Vagina (tissue), 2 donors: Measurements from ENCODE around the gene KRTAP10-4. TPM values are rescaled to one million over a fixed set of nuclear protein-coding genes. Genes with fewer than 3 reads are reported as not detected.
A peak's percentile ranks its signal among the peaks of the same experiment; 100 is the strongest.
"Not testable (repeated sequence)": the region's sequence is repeated elsewhere in the genome, so short reads cannot be mapped to it uniquely, and the experiment has no call there.

Experiments used
- DNase-seq, 2 donors: peaks; one replicate each; pipeline ENCODE4 v3.0.0-alpha.2; 2017; ENCODE audit errors: extremely low spot score in 2 of 2
- H3K27ac ChIP-seq: fragments of 200-600 bp; sonication (generic); one replicate; pipeline ENCODE4 v1.5.1; 2019
- H3K27me3 ChIP-seq: fragments of 200-600 bp; sonication (generic); one replicate; pipeline ENCODE4 v1.5.1; 2019
- H3K36me3 ChIP-seq, 2 donors: fragments of 200-600 bp; sonication (generic); one replicate each; pipeline ENCODE4 v1.5.1; 2017 to 2019
- H3K4me1 ChIP-seq: fragments of 200-600 bp; sonication (generic); one replicate; pipeline ENCODE4 v1.5.1; 2019
- H3K4me3 ChIP-seq, 2 donors: fragments of 200-600 bp; sonication (generic); 1 replicate in 1 of 2; 2 replicates in 1 of 2; pipeline ENCODE4 v1.5.1; 2016 to 2019
- H3K9me3 ChIP-seq: fragments of 200-600 bp; sonication (generic); one replicate; pipeline ENCODE4 v1.5.1; 2019
- CTCF ChIP-seq, 3 experiments: fragments of 450-650 bp in 2 of 3; fragments of 200-600 bp in 1 of 3; sonication (generic) in 1 of 3; IDR thresholded peaks; one replicate each; pipeline ENCODE4 v1.5.1; 2017 to 2019; ENCODE audit warnings: antibody characterized with exemption in 3 of 3, mild to moderate bottlenecking in 2 of 3, moderate library complexity in 2 of 3
- POLR2A ChIP-seq, 2 donors: fragments of 450-650 bp; IDR thresholded peaks; one replicate each; pipeline ENCODE4 v1.6.1; 2017; ENCODE audit warnings: antibody characterized with exemption in 2 of 2, mild to moderate bottlenecking in 2 of 2, moderate library complexity in 2 of 2
- POLR2AphosphoS5 ChIP-seq, 2 donors: sonication (generic); formaldehyde crosslinking; IDR thresholded peaks; one replicate each; pipeline ENCODE4 v1.9.0; 2017; ENCODE audit warnings: antibody characterized with exemption in 2 of 2, mild to moderate bottlenecking in 2 of 2, low read depth in 1 of 2; ENCODE audit not compliant: insufficient read depth in 1 of 2
- intact Hi-C: fragments of 100-400 bp; cut with DNase I; formaldehyde crosslinking; loops from one replicate; pipeline ENCODE4 v1.15.1; 2023
- total RNA-seq: library from RNA; depleted of rRNA; stranded (reverse); fragments of >200 nt; gene quantifications from one replicate; pipeline ENCODE4 v1.2.3, GENCODE V29; 2016

KRTAP10-4 gene
- total RNA-seq, 1 donor from 2014 or later, result not detected

GRCh38 chr21:44552681-44553080 lies 20.8 kb upstream of the KRTAP10-4 start:
- Histone ChIP-seq H3K36me3 (no peaks in the 10 kb centered on the region), H3K4me3 (no peak overlapping the region), H3K9me3 (no peaks in the 10 kb centered on the region), H3K27ac (no peak overlapping the region), H3K4me1 (no peaks in the 10 kb centered on the region), H3K27me3 (no peaks in the 10 kb centered on the region)
- TF ChIP-seq CTCF (IDR thresholded peaks at IDR 0.05) (no peak), POLR2AphosphoS5 (IDR thresholded peaks at IDR 0.05; ENCODE audit: insufficient read depth in 1 of 2, low read depth in 1 of 2) (no peak), POLR2A (IDR thresholded peaks at IDR 0.05) (no peak)
- intact Hi-C loops, result no loop called here
- peak; percentile 64 to 67 for DNase-seq

GRCh38 chr21:44555200-44555875 lies 18.2 kb upstream of the KRTAP10-4 start:
- H3K4me1 ChIP-seq, result no peaks in the 10 kb centered on the region
- H3K36me3 ChIP-seq, result no peaks in the 10 kb centered on the region
- H3K27me3 ChIP-seq, result no peaks in the 10 kb centered on the region
- TF ChIP-seq CTCF (IDR thresholded peaks at IDR 0.05) (no peak), POLR2AphosphoS5 (IDR thresholded peaks at IDR 0.05; ENCODE audit: insufficient read depth in 1 of 2, low read depth in 1 of 2) (no peak), POLR2A (IDR thresholded peaks at IDR 0.05) (no peak)
- no peak overlapping the region for H3K4me3 ChIP-seq
- intact Hi-C loops, result no loop called here
- no peak overlapping the region for H3K27ac ChIP-seq
- no peaks in the 10 kb centered on the region for H3K9me3 ChIP-seq
- DNase-seq, result peak; percentile 62 to 91

GRCh38 chr21:44556879-44557278 lies 16.6 kb upstream of the KRTAP10-4 start:
- Histone ChIP-seq H3K9me3 (no peaks in the 10 kb centered on the region), H3K27me3 (no peaks in the 10 kb centered on the region), H3K4me1 (no peaks in the 10 kb centered on the region), H3K36me3 (no peaks in the 10 kb centered on the region), H3K27ac (no peak overlapping the region), H3K4me3 (no peak overlapping the region)
- TF ChIP-seq POLR2AphosphoS5 (IDR thresholded peaks at IDR 0.05; ENCODE audit: insufficient read depth in 1 of 2, low read depth in 1 of 2) (no peak), CTCF (IDR thresholded peaks at IDR 0.05) (no peak), POLR2A (IDR thresholded peaks at IDR 0.05) (no peak)
- peak in 1 of 2 donors; percentile 37 for DNase-seq
- intact Hi-C loops, result no loop called here

GRCh38 chr21:44557491-44558328 lies 15.8 kb upstream of the KRTAP10-4 start:
- H3K36me3 ChIP-seq, result no peaks in the 10 kb centered on the region
- DNase-seq, result peak in 1 of 2 donors; percentile 67
- intact Hi-C loops, result no loop called here

GRCh38 chr21:44558329-44558675 lies 15.2 kb upstream of the KRTAP10-4 start:
- H3K9me3 ChIP-seq, intact Hi-C loops, H3K36me3 ChIP-seq, H3K27ac ChIP-seq, H3K4me3 ChIP-seq, H3K4me1 ChIP-seq, H3K27me3 ChIP-seq: not testable (repeated sequence)
- DNase-seq, result peak in 1 of 2 donors; percentile 40

More at GRCh38 chr21:44557491-44558328, 15.8 kb upstream of the KRTAP10-4 start:
- Histone ChIP-seq H3K27me3 (no peaks in the 10 kb centered on the region), H3K27ac (no peak overlapping the region), H3K4me3 (no peak overlapping the region), H3K9me3 (no peaks in the 10 kb centered on the region), H3K4me1 (no peaks in the 10 kb centered on the region)
- TF ChIP-seq POLR2AphosphoS5 (IDR thresholded peaks at IDR 0.05; ENCODE audit: insufficient read depth in 1 of 2, low read depth in 1 of 2), result no peak
- TF ChIP-seq CTCF (IDR thresholded peaks at IDR 0.05), result no peak
- TF ChIP-seq POLR2A (IDR thresholded peaks at IDR 0.05), result no peak
